ENCODE data around the gene CYP27A1.

CYP27A1 gene

DNA sequence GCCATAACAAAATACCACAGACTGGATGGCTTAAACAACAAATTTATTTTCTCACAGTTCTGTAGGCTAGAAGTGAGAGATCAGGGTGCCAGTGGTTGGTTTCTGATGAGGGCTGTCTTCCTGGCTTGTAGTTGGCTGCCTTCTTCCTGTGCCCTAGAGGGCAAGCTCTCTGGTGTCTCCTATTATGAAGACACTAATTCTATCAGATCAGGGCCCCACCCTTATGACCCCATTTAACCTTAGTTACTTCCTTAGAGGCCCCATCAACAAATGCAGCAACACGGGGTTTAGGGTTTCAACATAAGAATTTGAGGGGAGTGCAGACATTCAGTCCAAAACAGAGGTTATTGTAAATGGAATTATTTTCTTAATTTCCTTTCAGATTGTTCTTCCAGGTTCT lies 22.9 kb downstream of the CYP27A1 start:
- TF ChIP-seq, protein P1, sequence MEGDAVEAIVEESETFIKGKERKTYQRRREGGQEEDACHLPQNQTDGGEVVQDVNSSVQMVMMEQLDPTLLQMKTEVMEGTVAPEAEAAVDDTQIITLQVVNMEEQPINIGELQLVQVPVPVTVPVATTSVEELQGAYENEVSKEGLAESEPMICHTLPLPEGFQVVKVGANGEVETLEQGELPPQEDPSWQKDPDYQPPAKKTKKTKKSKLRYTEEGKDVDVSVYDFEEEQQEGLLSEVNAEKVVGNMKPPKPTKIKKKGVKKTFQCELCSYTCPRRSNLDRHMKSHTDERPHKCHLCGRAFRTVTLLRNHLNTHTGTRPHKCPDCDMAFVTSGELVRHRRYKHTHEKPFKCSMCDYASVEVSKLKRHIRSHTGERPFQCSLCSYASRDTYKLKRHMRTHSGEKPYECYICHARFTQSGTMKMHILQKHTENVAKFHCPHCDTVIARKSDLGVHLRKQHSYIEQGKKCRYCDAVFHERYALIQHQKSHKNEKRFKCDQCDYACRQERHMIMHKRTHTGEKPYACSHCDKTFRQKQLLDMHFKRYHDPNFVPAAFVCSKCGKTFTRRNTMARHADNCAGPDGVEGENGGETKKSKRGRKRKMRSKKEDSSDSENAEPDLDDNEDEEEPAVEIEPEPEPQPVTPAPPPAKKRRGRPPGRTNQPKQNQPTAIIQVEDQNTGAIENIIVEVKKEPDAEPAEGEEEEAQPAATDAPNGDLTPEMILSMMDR (IDR thresholded peaks at IDR 0.05; ENCODE audit: insufficient read depth, low read length, missing control alignments) = no peak
- DNase-seq (ENCODE audit: low read depth, low spot score) = no peak
- ChIA-PET POLR2A (no interaction called here), CTCF (no interaction called here)
- H3K4me3 ChIP-seq (ENCODE audit: low read depth, low read length) = no peak overlapping the region

DNA sequence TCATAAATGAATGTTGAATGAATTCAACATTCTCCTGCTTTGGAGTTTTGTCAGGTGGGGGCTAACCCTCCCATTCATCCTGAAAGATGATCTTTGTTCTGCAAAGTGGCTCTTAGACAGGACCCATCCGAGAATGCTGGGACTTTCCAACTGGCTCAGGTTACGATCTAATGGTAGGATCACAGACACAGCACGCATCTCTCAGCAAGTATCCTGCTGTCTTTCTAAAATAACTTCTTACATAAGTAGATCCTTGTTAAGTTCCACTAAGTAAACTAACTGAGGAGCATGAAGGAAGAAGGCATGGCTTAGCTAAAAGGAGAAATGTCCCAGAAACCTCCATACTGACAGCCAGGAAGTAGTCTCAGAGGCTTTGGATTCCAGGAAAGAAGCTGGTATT lies 23.7 kb downstream of the CYP27A1 start:
- no peak overlapping the region for H3K4me3 ChIP-seq (ENCODE audit: low read depth, low read length)
- DNase-seq (ENCODE audit: low read depth, low spot score) = peak; percentile 45
- TF ChIP-seq, protein P1 (IDR thresholded peaks at IDR 0.05; ENCODE audit: insufficient read depth, low read length, missing control alignments) = no peak
- CTCF ChIA-PET = no interaction called here
- POLR2A ChIA-PET = no interaction called here

DNA sequence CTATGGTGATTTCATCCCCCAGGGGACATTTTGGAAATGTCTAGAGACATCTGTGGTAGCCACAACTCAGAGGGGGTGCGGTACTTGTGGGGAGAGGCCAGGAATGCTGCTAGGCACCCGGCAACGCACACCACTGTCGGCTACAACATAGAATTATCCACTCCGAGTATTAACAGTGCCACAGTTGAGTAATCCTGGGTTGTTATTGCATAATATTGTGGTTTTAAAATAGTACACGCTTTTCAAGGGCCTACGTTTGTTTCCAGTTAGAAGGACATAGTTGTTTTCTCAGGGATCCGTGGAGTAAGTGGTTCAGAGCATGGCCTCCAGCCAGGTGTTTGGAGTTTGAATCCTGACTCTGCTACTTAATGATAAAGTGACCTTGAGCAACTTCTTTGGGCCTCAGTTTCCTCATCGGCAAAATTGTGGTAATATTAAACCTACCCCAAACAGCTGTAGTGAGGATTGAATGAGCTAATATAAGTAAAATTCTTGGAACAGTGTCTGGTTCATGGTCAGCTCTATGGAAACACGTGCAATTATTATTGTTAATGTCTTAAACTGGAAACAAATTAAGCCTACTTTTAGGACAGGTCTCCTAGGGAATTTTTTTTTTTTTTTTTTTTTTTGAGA lies 24.5 kb downstream of the CYP27A1 start:
- CTCF ChIA-PET = interaction anchor here (0.6 to 2.0 kb wide), 2 partner anchors 9 to 42 kb away, joined by 3 to 8 read pairs; no protein-coding TSS in a partner anchor
- DNase-seq (ENCODE audit: low read depth, low spot score) = peak; percentile 99

DNA sequence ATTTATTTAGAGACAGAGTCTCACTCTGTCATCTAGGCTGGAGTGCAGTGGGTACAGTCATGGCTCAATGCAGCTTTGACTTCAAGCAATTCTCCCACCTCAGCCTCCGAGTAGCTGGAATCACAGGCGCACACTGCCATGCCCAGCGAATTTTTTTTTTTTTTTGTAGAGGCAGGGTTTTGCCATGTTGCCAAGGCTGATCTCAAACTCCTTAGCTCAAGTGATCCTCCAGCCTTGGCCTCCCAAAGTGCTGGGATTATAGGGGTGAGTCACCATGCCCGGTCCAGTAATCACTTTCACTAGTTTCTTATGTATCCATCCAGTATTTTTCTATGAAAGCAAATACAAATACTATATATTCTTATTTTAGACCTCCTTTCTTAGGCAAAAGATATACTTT lies 25.7 kb downstream of the CYP27A1 start:
- ChIA-PET POLR2A (no interaction called here), CTCF (interaction anchor here (0.7 to 2.0 kb wide), 3 partner anchors 40 to 120 kb away, joined by 3 to 8 read pairs (median 4); no protein-coding TSS in a partner anchor)
- no peak overlapping the region for H3K4me3 ChIP-seq (ENCODE audit: low read depth, low read length)
- DNase-seq (ENCODE audit: low read depth, low spot score) = no peak
- TF ChIP-seq, protein P1 (IDR thresholded peaks at IDR 0.05; ENCODE audit: insufficient read depth, low read length, missing control alignments) = no peak

More for the DNA sequence above, 24.5 kb downstream of the CYP27A1 start:
- POLR2A ChIA-PET = interaction anchor here (0.9 kb wide), 1 partner anchor 14 kb away, joined by 3 read pairs; no protein-coding TSS in a partner anchor
- no peak overlapping the region for H3K4me3 ChIP-seq (ENCODE audit: low read depth, low read length)
- TF ChIP-seq, protein P1 (IDR thresholded peaks at IDR 0.05; ENCODE audit: insufficient read depth, low read length, missing control alignments) = no peak

DNA sequence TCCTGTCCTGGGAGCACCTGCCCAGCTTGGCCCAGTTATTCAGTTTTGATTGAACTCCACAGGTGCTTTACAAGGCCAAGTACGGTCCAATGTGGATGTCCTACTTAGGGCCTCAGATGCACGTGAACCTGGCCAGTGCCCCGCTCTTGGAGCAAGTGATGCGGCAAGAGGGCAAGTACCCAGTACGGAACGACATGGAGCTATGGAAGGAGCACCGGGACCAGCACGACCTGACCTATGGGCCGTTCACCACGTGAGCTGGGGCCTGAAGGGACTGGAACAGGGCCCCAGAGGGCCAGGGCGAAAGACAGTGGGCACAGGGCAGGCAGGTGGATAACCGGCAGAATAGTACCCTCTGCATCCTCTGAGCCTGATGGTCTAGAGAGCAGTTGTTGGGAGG lies 27.6 kb downstream of the CYP27A1 start:
- DNase-seq (ENCODE audit: low read depth, low spot score) = no peak
- POLR2A ChIA-PET = no interaction called here
- CTCF ChIA-PET = interaction anchor here (1.0 to 2.0 kb wide), 3 partner anchors 38 to 89 kb away, joined by 3 to 8 read pairs (median 3); no protein-coding TSS in a partner anchor
- H3K4me3 ChIP-seq (ENCODE audit: low read depth, low read length) = no peak overlapping the region
- TF ChIP-seq, protein P1 (IDR thresholded peaks at IDR 0.05; ENCODE audit: insufficient read depth, low read length, missing control alignments) = no peak

DNA sequence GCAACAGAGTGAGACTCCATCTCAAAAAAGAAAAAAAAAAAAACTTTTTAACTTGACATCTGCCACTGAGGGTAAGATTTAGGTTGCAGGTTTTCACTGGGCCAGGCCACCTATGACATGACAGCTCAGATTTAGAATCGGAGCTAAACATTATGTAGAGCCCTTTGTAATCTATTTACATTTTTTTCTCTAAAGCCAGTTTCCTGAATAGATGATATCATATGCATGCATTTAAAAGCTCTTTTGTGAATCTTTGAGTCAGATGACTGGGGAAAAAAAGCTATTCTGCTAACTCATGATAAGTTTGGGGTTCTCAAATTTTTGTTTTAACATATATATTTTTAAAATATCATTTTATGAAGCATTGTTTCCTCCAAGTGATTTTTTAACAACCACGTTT lies 28.3 kb downstream of the CYP27A1 start:
- no peak overlapping the region for H3K4me3 ChIP-seq (ENCODE audit: low read depth, low read length)
- ChIA-PET POLR2A (no interaction called here), CTCF (interaction anchor here (1.0 to 2.0 kb wide), 5 partner anchors 37 to 100 kb away, joined by 3 to 8 read pairs (median 3); no protein-coding TSS in a partner anchor)
- TF ChIP-seq, protein P1 (IDR thresholded peaks at IDR 0.05; ENCODE audit: insufficient read depth, low read length, missing control alignments) = no peak
- no peak for DNase-seq (ENCODE audit: low read depth, low spot score)

All from AG04449 (cell line).